ENCODE results near the gene DNALI1. TPM values are rescaled to one million over a fixed set of nuclear protein-coding genes. Genes with fewer than 3 reads are reported as not detected.
"Not testable (repeated sequence)": the region's sequence is repeated elsewhere in the genome, so short reads cannot be mapped to it uniquely, and the experiment has no call there.

The DNALI1 gene
- total RNA-seq, 1 donor from 2014 or later, result 3.0 TPM

DNA sequence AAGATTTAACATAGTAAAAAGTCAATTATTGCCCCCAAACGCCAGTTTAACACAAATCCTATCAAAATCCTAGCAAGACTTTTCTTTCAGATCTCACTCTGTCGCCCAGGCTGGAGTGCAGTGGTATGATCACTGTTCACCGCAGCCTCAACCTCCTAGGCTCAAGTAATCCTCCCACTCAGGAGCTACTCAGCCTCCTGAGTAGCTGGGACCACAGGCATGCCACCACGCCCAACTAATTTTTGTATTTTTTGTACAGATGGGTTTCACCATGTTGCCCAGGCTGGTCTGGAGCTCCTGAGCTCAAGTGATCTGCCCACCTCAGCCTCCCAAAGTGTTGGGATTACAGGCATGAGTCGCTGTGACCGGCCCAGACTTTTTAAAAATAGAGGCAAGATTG lies 7.4 kb upstream of the DNALI1 start:
- intact Hi-C loops (cut with DNase I), result no loop called here
- DNase-seq (ENCODE audit: low spot score), result no peak

DNA sequence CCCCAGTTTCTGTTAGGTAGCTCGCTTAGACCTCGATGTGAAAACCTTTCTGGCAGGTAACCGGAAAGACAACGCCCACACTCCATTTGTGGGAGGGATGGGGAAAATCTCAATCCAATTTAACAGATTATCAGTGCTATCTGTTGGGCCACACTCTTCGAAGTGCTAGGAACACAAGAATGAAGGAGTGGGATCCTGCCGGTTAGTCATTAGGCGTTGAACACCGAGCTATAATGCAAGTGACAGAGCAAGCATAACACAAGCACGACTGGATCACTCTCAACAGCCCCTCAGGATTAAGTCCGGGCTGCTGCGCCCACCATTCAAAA lies 3.2 kb upstream of the DNALI1 start:
- DNase-seq (ENCODE audit: low spot score), result no peak
- intact Hi-C loops (cut with DNase I), result no loop called here

DNA sequence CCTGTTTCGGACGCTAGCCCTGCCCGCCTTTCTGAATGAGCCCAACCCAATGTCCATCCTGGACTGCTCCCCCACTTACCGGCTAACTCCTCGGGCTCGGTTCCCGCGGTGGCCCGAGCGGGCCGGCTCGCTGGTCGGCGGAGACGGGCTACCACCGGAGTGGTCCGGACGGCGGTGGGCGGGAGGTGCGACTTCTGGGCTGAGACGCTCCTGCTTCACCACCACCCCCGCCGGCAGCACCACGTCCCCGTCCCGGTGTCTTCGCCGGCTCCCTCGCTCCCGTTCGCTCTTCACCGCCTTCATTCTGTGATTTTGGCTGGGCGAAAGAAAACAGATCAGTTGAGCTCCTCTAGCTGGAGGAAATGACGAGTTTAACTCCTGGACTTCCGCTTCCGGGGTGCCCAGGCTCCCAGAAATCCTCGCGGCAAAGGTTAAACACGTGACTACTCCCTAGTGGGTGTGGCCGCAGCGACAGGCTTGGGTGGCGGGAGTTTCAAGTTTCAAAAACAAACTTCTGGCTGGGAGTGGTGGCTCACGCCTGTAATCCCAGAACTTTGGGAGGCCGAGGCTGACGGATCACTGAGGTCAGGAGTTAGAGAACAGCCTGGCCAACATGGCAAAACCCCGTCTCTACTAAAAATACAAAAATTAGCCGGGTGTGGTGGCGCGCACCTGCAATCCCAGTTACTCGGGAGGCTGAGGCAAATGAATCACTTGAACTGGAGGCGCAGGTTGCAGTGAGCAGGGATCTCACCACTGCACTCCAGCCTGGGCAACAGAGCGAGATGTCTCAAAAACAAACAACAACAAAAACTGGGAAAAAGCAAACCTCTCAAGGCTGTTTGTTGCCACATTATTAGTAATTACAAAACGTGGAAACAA lies 2.6 kb upstream of the DNALI1 start, which contains the start of gene SNIP1:
Gene SNIP1, minus strand, starts transcription at position 367 of the 882 bp plus-strand sequence. Its CDS starts 64 bp downstream, at position 303.
- intact Hi-C loops (cut with DNase I), result loop anchor here (1.0 to 2.0 kb wide), 2 partner anchors 39 to 42 kb away; partner anchors contain the start of gene MEAF6
- DNase-seq (ENCODE audit: low spot score), result peak; percentile 97

DNA sequence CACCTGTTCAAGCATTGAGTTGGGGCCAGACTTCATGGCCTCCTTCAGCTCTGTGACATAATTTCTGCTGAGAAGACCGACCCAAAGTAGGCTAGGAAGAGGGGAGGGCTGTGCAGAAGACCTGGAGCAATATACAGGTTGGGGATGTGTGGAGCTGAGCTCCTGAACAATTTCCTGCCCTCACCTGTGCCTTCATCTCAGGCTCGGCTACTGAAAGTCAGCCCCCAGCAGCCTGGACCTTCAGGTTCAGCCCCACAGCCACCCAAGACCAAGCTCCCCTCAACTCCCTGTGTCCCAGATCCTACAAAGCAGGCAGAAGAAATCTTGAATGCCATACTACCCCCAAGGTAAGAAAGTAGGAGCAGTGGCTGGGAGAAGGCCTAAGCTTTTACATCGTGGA lies 662 bp downstream of the DNALI1 start:
- intact Hi-C loops (cut with DNase I), result no loop called here
- no peak for DNase-seq (ENCODE audit: low spot score)

DNA sequence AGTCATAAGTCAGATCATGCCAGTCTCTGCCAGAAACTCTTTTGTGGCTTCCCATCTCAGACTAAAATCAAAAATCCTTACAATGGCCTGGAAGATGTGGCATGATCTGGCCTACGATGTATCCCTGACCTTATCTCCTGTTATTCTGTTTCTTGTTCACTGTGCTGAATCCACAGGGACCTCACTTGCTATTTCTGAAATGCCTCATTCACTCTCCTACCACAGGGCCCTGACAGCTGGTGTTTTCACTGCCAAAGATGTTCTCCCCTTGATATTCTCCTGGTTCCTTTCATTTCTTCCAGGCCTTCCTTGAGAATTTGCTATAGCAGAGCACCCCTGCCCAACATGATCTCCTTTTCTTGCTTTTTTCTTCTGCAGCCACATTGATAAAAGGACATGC lies 1.7 kb downstream of the DNALI1 start:
- no peak for DNase-seq (ENCODE audit: low spot score)
- intact Hi-C loops (cut with DNase I), result no loop called here

DNA sequence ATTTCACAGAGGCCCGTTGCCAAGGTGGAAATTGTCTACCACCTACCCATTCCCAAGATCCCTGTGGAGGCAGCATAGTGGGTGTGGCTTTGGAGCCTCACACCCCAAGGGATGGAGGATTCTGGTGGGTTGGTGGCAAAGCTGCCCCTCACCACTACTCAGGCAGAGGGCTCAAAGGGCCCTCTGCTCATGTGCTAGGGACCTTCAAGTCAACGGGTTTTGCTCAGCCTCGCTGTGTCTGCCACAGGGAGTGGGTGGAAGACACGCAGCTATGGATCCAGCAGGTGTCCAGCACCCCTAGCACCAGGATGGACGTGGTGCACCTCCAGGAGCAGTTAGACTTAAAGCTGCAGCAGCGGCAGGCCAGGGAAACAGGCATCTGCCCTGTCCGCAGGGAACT lies 2.3 kb downstream of the DNALI1 start:
- no peak for DNase-seq (ENCODE audit: low spot score)
- intact Hi-C loops (cut with DNase I), result no loop called here

DNA sequence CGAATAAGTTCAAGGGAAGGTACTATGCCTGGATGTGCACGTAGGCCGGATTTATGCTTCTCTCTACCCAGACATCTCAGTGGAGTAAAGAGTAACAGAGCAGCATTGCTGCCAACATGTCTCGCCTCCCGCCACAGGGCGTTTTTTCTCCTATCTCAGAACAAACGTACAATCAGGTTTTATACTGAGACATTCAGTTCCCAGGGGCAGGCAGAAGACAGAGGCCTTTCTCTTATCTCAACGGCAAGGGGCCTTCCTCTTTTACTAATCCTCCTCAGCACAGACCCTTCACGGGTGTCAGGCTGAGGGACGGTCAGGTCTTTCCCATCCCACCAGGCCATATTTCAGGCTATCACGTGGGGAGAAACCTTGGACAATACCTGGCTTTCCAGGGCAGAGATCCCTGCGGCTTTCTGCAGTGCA lies 3.2 kb downstream of the DNALI1 start:
- not testable (repeated sequence) for DNase-seq (ENCODE audit: low spot score)
- intact Hi-C loops (cut with DNase I), result loop anchor here (5.0 kb wide), 1 partner anchor 122 kb away; no protein-coding TSS in a partner anchor

DNA sequence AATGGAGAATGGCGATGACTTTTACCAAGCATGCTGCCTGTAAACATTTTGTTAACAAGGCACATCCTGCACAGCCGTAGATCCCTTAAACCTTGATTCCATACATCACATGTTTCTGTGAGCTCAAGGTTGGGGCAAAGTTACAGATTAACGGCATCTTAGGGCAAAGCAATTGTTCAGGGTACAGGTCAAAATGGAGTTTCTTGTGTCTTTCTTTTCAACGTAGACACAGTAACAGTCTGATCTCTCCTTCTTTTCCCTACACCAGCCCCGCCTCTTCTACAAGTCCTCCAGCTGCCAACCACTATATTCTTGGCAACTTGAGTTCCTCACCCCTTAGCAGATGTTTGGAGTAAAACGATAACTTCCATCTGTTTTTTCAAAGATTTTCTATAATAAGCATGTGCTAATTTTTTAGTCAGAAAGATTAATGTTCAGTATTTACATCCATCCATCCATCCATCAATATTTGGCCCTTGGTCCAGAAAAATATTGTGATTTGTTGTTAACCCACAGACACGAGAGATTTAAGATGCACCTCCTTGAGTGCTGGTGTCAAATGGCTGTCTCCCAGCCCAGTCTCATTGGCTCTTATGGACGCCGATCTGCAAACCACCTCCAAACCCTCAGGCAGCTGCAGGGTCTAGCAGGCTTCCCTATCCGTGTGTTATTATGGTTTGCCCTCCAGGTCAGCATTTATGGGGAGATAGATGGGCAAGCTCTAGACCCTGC lies 3.8 kb downstream of the DNALI1 start:
- no peak for DNase-seq (ENCODE audit: low spot score)
- intact Hi-C loops (cut with DNase I), result loop anchor here (5.0 kb wide), 1 partner anchor 122 kb away; no protein-coding TSS in a partner anchor

DNA sequence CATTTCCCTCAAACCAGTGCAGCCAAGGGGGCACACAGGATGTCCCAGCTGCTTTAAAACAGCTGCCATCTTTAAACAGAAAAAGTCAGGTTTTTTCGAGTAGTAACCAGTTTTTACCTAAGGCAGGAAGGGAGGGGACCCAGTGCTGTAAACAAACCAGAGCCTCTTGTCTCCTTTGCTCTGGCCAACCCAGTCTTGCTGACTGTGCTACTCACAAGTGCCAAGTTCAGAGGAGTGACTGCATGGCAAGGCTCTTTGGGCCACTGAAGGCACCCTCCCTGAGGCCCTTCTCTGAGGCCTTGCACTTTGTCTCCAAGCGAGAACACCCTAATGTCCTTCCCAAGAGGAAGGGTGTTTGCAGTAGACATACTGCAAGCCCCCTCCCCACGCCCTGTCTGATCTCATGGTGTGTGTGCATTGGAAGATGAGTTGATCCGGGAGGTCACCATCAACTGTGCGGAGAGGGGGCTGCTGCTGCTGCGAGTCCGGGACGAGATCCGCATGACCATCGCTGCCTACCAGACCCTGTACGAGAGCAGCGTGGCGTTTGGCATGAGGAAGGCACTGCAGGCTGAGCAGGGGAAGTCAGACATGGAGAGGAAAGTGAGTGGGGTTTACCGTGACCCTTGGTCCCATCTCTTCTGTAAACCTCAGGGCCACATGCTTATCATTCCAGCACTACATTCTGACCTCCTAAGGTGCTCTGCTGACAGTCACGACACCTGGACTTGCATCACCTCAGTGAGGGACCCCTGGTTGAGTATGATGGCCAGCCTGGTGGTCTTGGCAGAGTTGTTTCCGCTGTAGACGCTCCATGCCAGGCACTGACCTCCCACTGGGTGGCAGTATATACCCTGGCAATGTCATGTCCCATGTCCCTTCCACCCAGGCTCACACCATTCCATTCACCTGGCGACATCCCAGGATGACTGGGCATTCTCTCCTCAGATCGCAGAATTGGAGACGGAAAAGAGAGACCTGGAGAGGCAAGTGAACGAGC lies 4.7 kb downstream of the DNALI1 start:
- no peak for DNase-seq (ENCODE audit: low spot score)
- intact Hi-C loops (cut with DNase I), result loop anchor here (5.0 kb wide), 1 partner anchor 121 kb away; no protein-coding TSS in a partner anchor

DNA sequence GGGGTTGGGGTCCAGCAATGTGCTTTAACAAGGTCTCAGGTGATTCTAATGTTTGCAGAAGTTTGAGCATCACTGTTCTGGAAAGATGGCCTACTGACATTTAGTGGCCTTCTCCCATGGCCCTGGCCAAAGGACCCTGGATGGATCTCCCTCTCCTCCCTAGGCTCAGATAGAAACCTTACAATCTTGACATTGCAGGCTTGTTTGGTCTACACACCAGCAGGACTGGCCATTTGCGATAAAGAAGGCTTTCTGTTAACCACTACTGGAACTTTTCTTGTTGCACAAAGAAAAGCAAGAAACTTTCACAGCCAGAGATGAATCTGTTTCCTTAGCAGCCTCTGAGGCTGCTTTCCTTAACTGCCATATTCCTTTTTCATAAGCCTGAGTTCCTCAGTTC lies 6.2 kb downstream of the DNALI1 start:
- DNase-seq (ENCODE audit: low spot score), result no peak
- intact Hi-C loops (cut with DNase I), result loop anchor here (5.0 kb wide), 1 partner anchor 119 kb away; no protein-coding TSS in a partner anchor

DNA sequence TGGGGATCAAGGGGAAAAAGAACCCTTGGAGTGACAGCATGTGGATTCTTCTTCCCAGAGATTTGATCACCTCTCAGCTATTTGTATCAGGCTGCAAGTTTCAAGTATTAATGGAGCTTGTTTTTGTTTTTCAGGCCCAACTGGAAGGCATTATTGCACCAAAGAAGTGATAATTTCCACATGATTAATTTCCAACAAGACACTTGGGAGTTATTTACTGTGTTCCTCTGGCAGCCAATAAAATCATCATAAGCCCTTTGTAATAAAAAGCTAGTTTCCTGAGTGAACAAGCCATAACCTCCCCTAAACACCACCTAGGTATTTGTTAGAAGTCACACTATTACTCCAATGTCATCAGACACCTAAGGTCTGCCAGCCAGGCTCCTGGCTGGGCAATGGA lies 8.2 kb downstream of the DNALI1 start:
- DNase-seq (ENCODE audit: low spot score), result no peak
- intact Hi-C loops (cut with DNase I), result loop anchor here (5.0 kb wide), 1 partner anchor 117 kb away; no protein-coding TSS in a partner anchor

DNA sequence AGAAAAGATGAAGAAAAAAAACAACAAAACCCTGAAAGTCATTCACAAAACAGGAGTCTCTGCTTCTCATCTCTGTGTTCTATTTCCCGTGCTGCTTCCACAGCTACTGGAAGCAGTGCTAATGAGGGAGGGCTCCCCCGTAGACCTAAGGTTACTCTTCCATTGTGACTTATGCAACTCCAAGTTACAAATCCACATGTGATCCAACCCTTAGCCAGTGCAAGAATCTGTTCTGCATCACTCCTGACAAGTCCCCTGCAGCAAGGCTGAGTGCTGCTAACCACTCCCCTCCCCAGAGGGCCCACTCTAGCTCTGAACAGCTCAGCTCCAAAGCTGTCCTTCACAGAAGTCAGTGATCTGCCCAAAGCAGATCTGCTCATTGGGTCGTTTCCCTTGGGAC lies 10.3 kb downstream of the DNALI1 start:
- no peak for DNase-seq (ENCODE audit: low spot score)
- intact Hi-C loops (cut with DNase I), result no loop called here

DNA sequence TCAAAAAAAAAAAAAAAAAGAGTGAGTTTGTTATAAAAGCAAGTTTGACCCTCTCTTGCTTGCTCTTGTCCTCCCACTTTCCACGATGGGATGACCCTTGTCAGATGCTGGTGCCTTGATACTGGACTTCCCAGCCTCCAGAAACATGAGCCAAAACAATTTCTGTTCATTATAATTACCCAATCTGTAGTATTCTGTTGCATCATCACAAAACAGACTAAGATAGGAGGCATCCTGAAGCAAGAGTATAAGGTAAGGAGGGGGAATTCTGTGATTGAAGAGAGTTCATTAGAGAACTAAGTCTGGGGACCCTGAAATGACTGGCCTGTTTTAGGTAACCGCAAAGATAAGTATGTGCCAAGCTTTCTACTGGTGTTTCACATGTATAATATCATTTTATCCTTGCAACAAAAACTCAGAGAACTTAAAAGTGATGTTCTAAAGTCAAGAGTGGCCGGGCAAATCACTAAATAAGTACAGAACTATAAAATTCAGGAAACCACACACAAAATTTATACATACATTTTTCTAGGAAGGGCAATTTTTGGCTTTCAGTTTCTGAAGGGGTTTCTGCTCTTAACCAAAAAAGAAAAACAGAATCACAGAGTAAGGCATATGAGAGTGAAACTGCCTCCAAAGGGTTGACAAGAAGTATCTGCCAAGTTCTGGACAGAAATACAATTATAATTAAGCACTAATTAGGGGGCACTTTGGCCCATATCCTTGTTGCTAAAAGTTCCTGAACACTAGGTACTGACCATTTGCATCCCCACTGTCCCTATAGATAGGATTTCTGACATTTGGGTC lies 14.0 kb downstream of the DNALI1 start:
- DNase-seq (ENCODE audit: low spot score), result no peak
- intact Hi-C loops (cut with DNase I), result no loop called here

DNA sequence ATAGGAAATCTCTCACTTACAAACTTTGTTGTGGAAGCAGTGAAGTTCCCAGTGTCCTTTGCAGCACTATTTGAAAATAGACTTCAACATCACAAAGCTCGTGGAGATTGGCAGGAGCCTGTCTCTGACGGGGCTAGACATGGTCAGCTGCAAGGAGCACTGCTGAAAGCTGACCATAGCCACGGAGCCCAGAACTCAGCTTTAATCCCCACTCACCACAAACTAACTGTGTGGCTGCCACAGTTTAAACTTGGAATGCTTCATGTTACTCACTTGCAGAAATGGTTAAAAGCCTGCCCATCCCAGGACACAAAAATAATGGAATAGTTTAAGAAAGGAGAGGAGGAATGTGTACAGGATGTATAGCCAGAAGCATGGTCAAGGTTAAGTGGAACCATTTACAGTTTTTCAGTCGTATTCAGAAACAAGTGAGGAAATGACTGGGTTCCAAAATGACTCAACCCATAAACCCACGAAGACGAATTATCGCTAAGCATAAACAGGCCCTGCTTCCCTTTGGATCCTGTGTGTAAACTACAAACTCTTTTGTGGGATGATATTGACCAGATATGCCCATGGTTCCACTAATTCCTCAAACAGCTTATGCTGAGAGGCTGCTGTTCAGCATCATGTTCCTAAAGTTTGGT lies 18.2 kb downstream of the DNALI1 start:
- intact Hi-C loops (cut with DNase I), result no loop called here

DNA sequence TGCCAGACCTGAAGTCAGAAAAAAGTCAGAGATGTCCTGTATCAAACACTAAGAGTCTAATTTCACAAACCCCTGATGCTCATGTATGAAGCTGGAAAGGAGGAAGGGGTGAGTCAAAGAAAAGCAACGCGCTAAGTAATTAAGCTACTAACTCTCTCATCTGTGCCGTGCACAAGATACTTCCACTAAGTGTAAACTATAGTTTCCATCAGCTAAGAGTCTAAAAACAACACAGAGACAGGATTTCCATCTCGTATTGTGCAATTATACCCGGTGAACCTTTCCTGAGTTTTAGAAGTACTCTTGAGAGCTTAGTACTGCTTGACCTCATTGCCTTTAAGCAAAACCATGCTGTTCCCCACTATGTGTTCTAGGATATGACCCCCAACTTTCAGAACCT lies 19.0 kb downstream of the DNALI1 start:
- intact Hi-C loops (cut with DNase I), result no loop called here
- no peak for DNase-seq (ENCODE audit: low spot score)

More for the DNA sequence above, 18.2 kb downstream of the DNALI1 start:
- DNase-seq (ENCODE audit: low spot score), result no peak

DNA sequence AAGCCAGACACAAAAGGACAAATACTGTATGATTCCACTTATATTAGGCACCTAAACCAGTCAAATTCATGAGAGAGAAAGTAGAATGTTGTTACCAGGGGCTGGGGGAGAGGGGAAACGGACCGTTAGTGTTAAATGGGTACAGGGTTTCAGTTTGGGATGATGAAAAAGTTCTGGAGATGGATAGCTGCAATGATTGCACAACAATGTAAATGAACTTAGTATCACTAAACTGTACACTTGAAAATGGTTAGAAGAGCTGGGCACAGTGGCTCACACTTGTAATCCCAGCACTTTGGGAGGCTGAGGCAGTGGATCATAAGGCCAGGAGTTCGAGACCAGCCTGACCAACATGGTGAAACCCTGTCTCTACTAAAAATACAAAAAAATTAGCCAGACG lies 27.8 kb downstream of the DNALI1 start:
- DNase-seq (ENCODE audit: low spot score); intact Hi-C loops (cut with DNase I): not testable (repeated sequence)

DNA sequence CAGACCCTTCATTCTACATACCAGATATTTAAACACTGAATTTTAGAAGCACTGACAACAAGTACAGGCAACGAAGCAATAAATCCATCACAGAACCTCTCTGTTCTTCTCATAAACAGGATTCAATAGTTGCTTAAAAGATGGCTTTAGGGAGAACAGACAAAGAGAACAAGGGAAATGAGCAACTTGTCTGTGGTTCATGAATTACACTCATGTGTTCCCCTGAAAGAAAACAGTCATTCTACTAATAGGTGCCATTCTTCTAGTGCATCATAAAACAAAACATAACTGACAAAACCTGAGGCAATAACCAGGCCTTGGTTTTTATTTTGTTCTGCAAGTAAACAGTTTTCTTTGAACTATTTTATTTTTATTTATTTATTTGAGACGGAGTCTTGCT lies 32.2 kb downstream of the DNALI1 start:
- no peak for DNase-seq (ENCODE audit: low spot score)
- intact Hi-C loops (cut with DNase I), result no loop called here

DNA sequence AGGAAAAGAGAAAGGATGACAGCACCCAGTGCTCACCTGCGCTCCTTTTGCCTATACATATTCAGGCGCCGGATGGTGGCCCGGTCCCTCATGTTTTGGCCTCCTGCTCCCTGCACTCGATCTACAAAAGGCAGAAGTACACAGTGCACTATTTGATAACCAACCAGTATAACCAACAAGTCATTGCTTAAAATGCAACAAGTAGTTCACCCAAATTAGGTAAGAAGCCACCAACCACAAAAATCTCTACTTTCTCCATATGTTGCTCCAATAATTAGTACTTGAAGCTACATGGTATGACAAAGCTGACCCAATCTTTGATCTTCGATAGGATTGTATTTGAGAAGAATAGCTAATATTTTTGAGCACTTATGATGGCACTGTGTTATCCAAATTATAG lies 37.0 kb downstream of the DNALI1 start:
- DNase-seq (ENCODE audit: low spot score), result no peak

More for the DNA sequence above, 37.0 kb downstream of the DNALI1 start:
- intact Hi-C loops (cut with DNase I), result loop anchor here (10.0 kb wide), 1 partner anchor 211 kb away; the partner anchor contains the start of genes C1orf122 and YRDC
